Measurements from ENCODE around the gene RIC1. TPM values are rescaled to one million over a fixed set of nuclear protein-coding genes. Genes with fewer than 3 reads are reported as not detected.

Gene RIC1
- total and polyA plus RNA-seq, 2 donors (not counting 1 experiment from before 2014, with no cell fraction given), result 38.9 to 43.1 TPM

DNA sequence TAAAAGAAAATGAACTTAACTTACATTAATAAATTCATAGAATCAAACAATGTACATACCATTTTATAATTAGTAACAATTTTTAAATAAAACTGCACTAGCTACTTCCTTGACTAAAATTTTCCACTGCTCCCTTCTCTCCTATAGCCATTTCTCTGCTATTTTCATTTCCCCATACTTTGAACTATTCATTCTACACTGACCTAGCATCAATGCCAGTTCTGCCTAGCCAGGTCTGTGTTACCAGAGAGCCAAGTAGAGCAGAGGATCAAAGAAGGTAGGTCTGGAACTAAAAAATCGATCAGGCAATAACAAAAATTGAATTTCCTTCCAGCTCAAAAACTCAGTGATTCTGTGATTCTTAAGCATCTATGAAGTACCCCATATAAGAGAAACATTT is 119.5 kb downstream of the RIC1 start:
- Histone ChIP-seq H2AFZ (ENCODE audit: low read length) (no peak overlapping the region), H3K4me1 (ENCODE audit: control insufficient read depth, extremely low read depth, insufficient read depth, low read length) (no peaks in the 10 kb centered on the region), H3K27ac (ENCODE audit: insufficient read depth, low read length) (no peak overlapping the region), H3K9me3 (ENCODE audit: control insufficient read depth, insufficient read depth, low read depth, low read length) (no peaks in the 10 kb centered on the region), H3K36me3 (ENCODE audit: control insufficient read depth, insufficient read depth, low read length) (peaks cover 1% of the 10 kb centered on the region), H3K9ac (ENCODE audit: insufficient read depth, low read length) (no peak overlapping the region), H4K20me1 (ENCODE audit: control insufficient read depth, extremely low read depth, insufficient read depth, low read length) (no peaks in the 10 kb centered on the region), H3K79me2 (ENCODE audit: control insufficient read depth, insufficient read depth, low read length) (no peaks in the 10 kb centered on the region), H3K4me2 (ENCODE audit: extremely low read depth, insufficient read depth, low read length) (no peak overlapping the region), H3K27me3 (ENCODE audit: control insufficient read depth, insufficient read depth, low read length) (no peaks in the 10 kb centered on the region), H3K4me3 (replicated peaks in 1 of 4; ENCODE audit: control extremely low read depth in 1 of 4, insufficient read depth in 1 of 4, low read depth in 3 of 4, low read length in 4 of 4) (no peak overlapping the region)
- DNase-seq (ENCODE audit: low read depth in 2 of 2), result no peak
- TF ChIP-seq CTCF (conservative IDR thresholded peaks at IDR 0.05 in 1 of 2, IDR thresholded peaks at IDR 0.05 in 1 of 2; ENCODE audit: low read depth in 1 of 2, low read length in 2 of 2), result no peak
- no peak for TF ChIP-seq EZH2 (IDR thresholded peaks at IDR 0.05; ENCODE audit: low read length, missing control alignments)

- Histone ChIP-seq H3K4me1 (ENCODE audit: control insufficient read depth, extremely low read depth, insufficient read depth, low read length) (no peaks in the 10 kb centered on the region), H3K4me2 (ENCODE audit: extremely low read depth, insufficient read depth, low read length) (no peak overlapping the region), H3K27ac (ENCODE audit: insufficient read depth, low read length) (no peak overlapping the region), H3K9me3 (ENCODE audit: control insufficient read depth, insufficient read depth, low read depth, low read length) (no peaks in the 10 kb centered on the region), H3K79me2 (ENCODE audit: control insufficient read depth, insufficient read depth, low read length) (no peaks in the 10 kb centered on the region), H2AFZ (ENCODE audit: low read length) (no peak overlapping the region), H3K4me3 (replicated peaks in 1 of 4; ENCODE audit: control extremely low read depth in 1 of 4, insufficient read depth in 1 of 4, low read depth in 3 of 4, low read length in 4 of 4) (no peak overlapping the region), H3K27me3 (ENCODE audit: control insufficient read depth, insufficient read depth, low read length) (no peaks in the 10 kb centered on the region), H3K36me3 (ENCODE audit: control insufficient read depth, insufficient read depth, low read length) (peaks cover 1% of the 10 kb centered on the region), H4K20me1 (ENCODE audit: control insufficient read depth, extremely low read depth, insufficient read depth, low read length) (no peaks in the 10 kb centered on the region), H3K9ac (ENCODE audit: insufficient read depth, low read length) (no peak overlapping the region)
- TF ChIP-seq CTCF (conservative IDR thresholded peaks at IDR 0.05 in 1 of 2, IDR thresholded peaks at IDR 0.05 in 1 of 2; ENCODE audit: low read depth in 1 of 2, low read length in 2 of 2), result no peak
- TF ChIP-seq EZH2 (IDR thresholded peaks at IDR 0.05; ENCODE audit: low read length, missing control alignments), result no peak
- no peak for DNase-seq (ENCODE audit: low read depth in 2 of 2)
These were observed 120.4 kb downstream of the RIC1 start for GRCh38 chr9:5749306-5749705.

DNA sequence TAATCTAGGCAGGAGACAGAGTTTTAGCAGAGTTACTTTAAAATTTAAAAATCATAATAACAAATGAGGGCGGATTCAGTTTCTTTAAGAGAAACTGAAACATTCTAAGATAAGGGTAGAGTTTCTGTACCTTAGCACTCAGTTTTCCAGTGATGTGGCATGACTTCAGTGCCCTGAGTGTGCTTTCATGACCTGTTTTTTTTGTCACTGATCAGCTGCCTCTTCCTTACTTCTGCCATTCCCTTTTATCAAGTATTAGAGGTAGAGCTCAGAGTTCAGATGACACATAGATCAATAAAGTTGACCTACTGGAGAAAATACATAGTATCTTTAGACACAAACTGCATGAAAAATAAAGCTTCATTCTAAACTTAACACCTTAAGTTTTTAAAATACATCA is 121.7 kb downstream of the RIC1 start:
- peaks cover 1% of the 10 kb centered on the region for H3K36me3 ChIP-seq (ENCODE audit: control insufficient read depth, insufficient read depth, low read length)
- H3K9ac ChIP-seq (ENCODE audit: insufficient read depth, low read length), result no peak overlapping the region
- H3K4me1 ChIP-seq (ENCODE audit: control insufficient read depth, extremely low read depth, insufficient read depth, low read length), result no peaks in the 10 kb centered on the region
- H3K9me3 ChIP-seq (ENCODE audit: control insufficient read depth, insufficient read depth, low read depth, low read length), result no peaks in the 10 kb centered on the region
- no peak overlapping the region for H3K27ac ChIP-seq (ENCODE audit: insufficient read depth, low read length)
- no peak for DNase-seq (ENCODE audit: low read depth in 2 of 2)
- no peak overlapping the region for H3K4me2 ChIP-seq (ENCODE audit: extremely low read depth, insufficient read depth, low read length)
- no peaks in the 10 kb centered on the region for H3K79me2 ChIP-seq (ENCODE audit: control insufficient read depth, insufficient read depth, low read length)
- H2AFZ ChIP-seq (ENCODE audit: low read length), result no peak overlapping the region
- no peaks in the 10 kb centered on the region for H4K20me1 ChIP-seq (ENCODE audit: control insufficient read depth, extremely low read depth, insufficient read depth, low read length)
- TF ChIP-seq CTCF (conservative IDR thresholded peaks at IDR 0.05 in 1 of 2, IDR thresholded peaks at IDR 0.05 in 1 of 2; ENCODE audit: low read depth in 1 of 2, low read length in 2 of 2), result no peak
- no peak for TF ChIP-seq EZH2 (IDR thresholded peaks at IDR 0.05; ENCODE audit: low read length, missing control alignments)
- no peak overlapping the region for H3K4me3 ChIP-seq (replicated peaks in 1 of 4; ENCODE audit: control extremely low read depth in 1 of 4, insufficient read depth in 1 of 4, low read depth in 3 of 4, low read length in 4 of 4)
- H3K27me3 ChIP-seq (ENCODE audit: control insufficient read depth, insufficient read depth, low read length), result no peaks in the 10 kb centered on the region
